Mucosa of descending colon (tissue), 3 donors: ENCODE measurements around the gene AP2A1. TPM values are rescaled to one million over a fixed set of nuclear protein-coding genes. Genes with fewer than 3 reads are reported as not detected.

Experiments used
- ATAC-seq: fragments of 200-7000 bp; cut with Tn5 transposase; one replicate; pipeline ENCODE4 v1.9.1; 2020; ENCODE audit warnings: mild to moderate bottlenecking, moderate library complexity
- DNase-seq, 3 donors: peaks; one replicate each; pipeline ENCODE4 v3.0.0-alpha.2; 2020
- H3K36me3 ChIP-seq: fragments of 200-600 bp; one replicate; pipeline ENCODE4 v1.8.0; 2021; ENCODE audit warnings: low read depth, mild to moderate bottlenecking
- H3K4me1 ChIP-seq: fragments of 200-600 bp; one replicate; pipeline ENCODE4 v1.8.0; 2021; ENCODE audit warnings: low read depth, mild to moderate bottlenecking
- H3K4me3 ChIP-seq: fragments of 200-600 bp; one replicate; pipeline ENCODE4 v1.8.0; 2021; ENCODE audit warnings: mild to moderate bottlenecking
- H3K9me3 ChIP-seq: fragments of 200-600 bp; one replicate; pipeline ENCODE4 v1.8.0; 2021; ENCODE audit warnings: mild to moderate bottlenecking
- CTCF ChIP-seq: fragments of 200-600 bp; IDR thresholded peaks from one replicate; pipeline ENCODE4 v1.8.0; 2022; ENCODE audit warnings: antibody characterized with exemption, mild to moderate bottlenecking
- intact Hi-C, 2 donors: fragments of 100-400 bp; cut with DNase I in 1 of 2; cut with micrococcal nuclease in 1 of 2; formaldehyde crosslinking; loops; one replicate each; pipeline versions ENCODE4 v1.11.0 to v1.11.1; 2022; cut with DNase I, micrococcal nuclease
- total RNA-seq, 3 donors: library from RNA; stranded (reverse); fragmentation: NEBNext Ultra II Directional in 2 of 3; extraction: Animal tissue kit (Norgen Biotek cat#: 25700) in 2 of 3; gene quantifications; one replicate each; pipeline versions ENCODE4 v1.2.1 to v1.2.4, GENCODE V29; 2021 to 2023
- donor health status: DM: no; HTN: no; CAD: no; lungs with moderate emphysema.
- donor health status: DM: no; HTN: no; CAD: no.
- donor health status: DM: no; HTN: yes; CAD: no.

AP2A1 gene
- total RNA-seq, 3 donors from 2014 or later = 73.6 to 84.8 (median 82.5) TPM

DNA sequence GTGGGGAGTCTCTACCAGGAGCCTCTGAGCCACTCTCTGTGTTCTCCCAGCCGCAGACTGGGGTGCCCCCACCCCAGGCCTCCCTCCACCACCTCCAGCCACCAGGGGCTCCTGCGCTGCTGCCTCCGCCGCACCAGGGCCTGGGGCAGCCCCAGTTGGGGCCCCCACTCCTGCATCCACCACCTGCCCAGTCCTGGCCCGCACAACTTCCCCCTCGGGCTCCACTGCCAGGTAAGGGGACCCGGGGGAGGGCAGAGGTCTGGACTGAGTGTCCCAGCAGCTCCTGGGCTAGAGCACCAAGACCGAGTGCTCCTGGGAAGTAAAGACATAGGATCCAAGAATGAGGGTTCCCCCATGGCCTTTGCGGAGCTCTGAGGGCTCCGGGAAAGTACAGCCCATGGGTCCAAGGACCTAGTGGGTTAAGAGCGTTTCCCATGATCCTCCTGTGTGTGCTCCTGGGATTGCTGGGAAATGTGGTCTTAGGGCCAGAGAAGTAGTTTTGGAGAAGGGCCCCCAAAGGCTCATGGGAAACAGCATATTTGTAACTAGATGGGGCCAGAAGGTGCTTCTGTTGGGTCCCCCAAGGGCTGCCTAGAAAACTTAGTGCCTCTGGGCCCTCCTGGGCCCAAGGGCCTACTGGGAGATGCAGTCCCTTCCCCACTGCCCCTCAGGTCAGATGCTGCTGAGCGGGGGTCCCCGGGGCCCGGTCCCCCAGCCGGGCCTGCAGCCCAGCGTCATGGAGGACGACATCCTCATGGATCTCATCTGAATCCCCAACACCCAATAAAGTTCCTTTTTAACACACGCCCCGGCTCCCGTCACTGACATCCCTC is 69.6 kb downstream of the AP2A1 start:
- H3K9me3 ChIP-seq = no peaks in the 10 kb centered on the region
- H3K36me3 ChIP-seq = peaks cover 6% of the 10 kb centered on the region
- intact Hi-C loops = no loop called here
- H3K4me3 ChIP-seq = no peak overlapping the region
- DNase-seq (no peak), ATAC-seq (no peak)
- TF ChIP-seq CTCF = no peak
- H3K4me1 ChIP-seq = no peaks in the 10 kb centered on the region

- ATAC-seq = no peak
- no peak for TF ChIP-seq CTCF
- H3K36me3 ChIP-seq = peaks cover 6% of the 10 kb centered on the region
Measured at GRCh38 chr19:49837009-49837310, 70.2 kb downstream of the AP2A1 start.

DNA sequence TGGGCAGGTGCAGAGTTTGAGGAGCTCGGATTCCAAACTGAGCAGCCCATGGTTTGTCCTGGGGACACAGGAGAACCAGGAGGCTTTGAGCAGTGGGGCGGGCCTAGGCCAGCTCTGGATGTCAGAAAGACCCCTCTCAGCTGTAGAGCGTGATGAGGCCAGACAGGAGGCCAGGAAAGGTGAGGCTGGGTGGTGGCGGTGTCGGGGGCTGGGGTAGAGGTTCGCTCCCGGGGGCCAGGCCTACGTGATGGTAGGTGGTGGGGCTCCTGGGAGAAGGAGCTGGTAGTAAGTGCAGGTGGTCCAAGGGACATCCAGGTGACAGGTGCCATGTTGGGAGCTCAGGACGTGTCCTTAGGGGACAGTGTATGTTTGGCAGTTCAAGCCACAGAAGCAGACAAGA is 70.6 kb downstream of the AP2A1 start:
- Histone ChIP-seq H3K4me1 (no peaks in the 10 kb centered on the region), H3K36me3 (peaks cover 6% of the 10 kb centered on the region), H3K9me3 (no peaks in the 10 kb centered on the region), H3K4me3 (no peak overlapping the region)
- no peak for ATAC-seq
- intact Hi-C loops = no loop called here
- no peak for DNase-seq
- no peak for TF ChIP-seq CTCF

More at GRCh38 chr19:49837009-49837310, 70.2 kb downstream of the AP2A1 start:
- DNase-seq = no peak
- H3K9me3 ChIP-seq = no peaks in the 10 kb centered on the region
- intact Hi-C loops = no loop called here
- H3K4me1 ChIP-seq = no peaks in the 10 kb centered on the region
- no peak overlapping the region for H3K4me3 ChIP-seq

DNA sequence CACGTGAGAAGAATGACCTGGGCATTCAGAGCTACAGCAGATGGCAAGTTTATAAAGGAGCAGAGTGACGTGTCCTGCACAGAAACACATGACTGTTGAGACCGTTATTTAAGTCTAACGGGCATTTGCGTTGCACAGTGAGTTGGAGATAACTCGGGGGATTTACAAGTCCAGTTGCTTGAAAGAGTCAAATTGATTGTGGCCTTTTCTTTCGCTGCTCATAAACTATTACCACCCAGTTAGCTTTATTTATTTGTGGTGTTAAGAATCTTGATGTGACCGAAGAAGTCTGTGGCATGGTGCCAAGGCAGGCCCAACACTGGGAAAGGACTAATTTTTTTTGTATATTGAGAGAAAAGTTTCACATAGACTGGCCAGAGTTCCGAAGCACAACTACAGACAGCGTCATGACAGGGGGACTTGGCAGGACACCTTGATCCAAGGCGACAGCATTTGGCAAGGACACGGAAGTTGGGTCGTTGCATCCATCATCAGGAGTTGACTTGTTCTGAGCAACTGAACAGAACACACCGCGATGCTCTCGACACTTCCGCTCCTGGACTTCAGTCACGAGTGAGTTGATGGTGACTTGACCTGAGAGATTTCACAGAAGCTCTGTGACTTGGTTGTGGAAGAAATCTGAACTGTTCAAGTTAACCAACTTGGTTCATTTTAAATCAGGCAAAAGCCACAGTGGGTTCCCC is 72.2 kb downstream of the AP2A1 start:
- intact Hi-C loops = no loop called here
- peaks cover 6% of the 10 kb centered on the region for H3K36me3 ChIP-seq
- no peaks in the 10 kb centered on the region for H3K9me3 ChIP-seq
- ATAC-seq = no peak
- no peak for TF ChIP-seq CTCF
- no peaks in the 10 kb centered on the region for H3K4me1 ChIP-seq
- H3K4me3 ChIP-seq = no peak overlapping the region
- no peak for DNase-seq

DNA sequence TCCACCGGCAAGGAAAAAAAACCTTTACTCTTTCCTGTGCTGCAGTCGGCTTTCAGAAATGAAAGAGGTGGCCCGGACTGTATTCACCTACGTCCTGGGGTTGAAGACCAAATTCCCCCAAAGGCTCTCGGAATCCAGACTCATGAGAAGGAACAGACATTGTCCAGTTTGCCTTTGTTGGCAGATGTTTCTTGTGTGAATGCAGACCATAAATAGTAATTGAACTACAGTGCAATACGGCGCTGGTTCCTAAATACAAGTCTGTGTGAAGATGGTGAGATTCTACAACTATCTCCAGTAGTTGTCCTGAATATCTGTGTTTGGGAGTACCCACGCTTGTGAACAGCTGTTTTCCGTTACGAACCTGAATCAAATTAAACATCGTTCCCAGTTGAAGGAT is 72.9 kb downstream of the AP2A1 start:
- ATAC-seq (no peak), DNase-seq (no peak)
- intact Hi-C loops = no loop called here
- Histone ChIP-seq H3K4me1 (no peaks in the 10 kb centered on the region), H3K9me3 (no peaks in the 10 kb centered on the region), H3K4me3 (no peak overlapping the region), H3K36me3 (peaks cover 6% of the 10 kb centered on the region)
- TF ChIP-seq CTCF = no peak
